Breast epithelium (tissue), 4 donors: ENCODE results near the gene DYNC1LI2. TPM values are rescaled to one million over a fixed set of nuclear protein-coding genes. Genes with fewer than 3 reads are reported as not detected.
A peak's percentile ranks its signal among the peaks of the same experiment; 100 is the strongest.

Experiments used
- DNase-seq, 2 donors: peaks; one replicate each; pipeline ENCODE4 v3.0.0-alpha.2; 2019; ENCODE audit warnings: low spot score in 2 of 2
- H3K27ac ChIP-seq, 2 donors: fragments of 200-600 bp; sonication (generic) in 1 of 2; one replicate each; pipeline ENCODE4 v1.5.1; 2016 to 2019; ENCODE audit warnings: mild to moderate bottlenecking in 1 of 2
- H3K27me3 ChIP-seq, 2 donors: fragments of 200-600 bp; sonication (generic) in 1 of 2; one replicate each; pipeline versions ENCODE4 v1.5.1 to v1.6.0; 2017 to 2019; ENCODE audit warnings: control low read depth in 1 of 2, mild to moderate bottlenecking in 1 of 2
- H3K36me3 ChIP-seq: fragments of 200-600 bp; one replicate; pipeline ENCODE4 v1.5.1; 2019
- H3K4me1 ChIP-seq, 2 donors: fragments of 200-600 bp; sonication (generic); one replicate each; pipeline ENCODE4 v1.5.1; 2016 to 2019; ENCODE audit warnings: control low read depth in 1 of 2
- H3K4me3 ChIP-seq, 3 donors: fragments of 200-600 bp; sonication (generic); 1 replicate in 2 of 3; 2 replicates in 1 of 3; pipeline ENCODE4 v1.5.1; 2016 to 2019; ENCODE audit warnings: mild to moderate bottlenecking in 3 of 3, moderate library complexity in 2 of 3
- H3K9me3 ChIP-seq, 2 donors: fragments of 200-600 bp; sonication (generic) in 1 of 2; one replicate each; pipeline ENCODE4 v1.5.1; 2016 to 2019; ENCODE audit warnings: control low read depth in 1 of 2
- CTCF ChIP-seq, 3 donors: fragments of 450-650 bp; IDR thresholded peaks; one replicate each; pipeline ENCODE4 v1.5.1; 2016 to 2017; ENCODE audit warnings: antibody characterized with exemption in 3 of 3, mild to moderate bottlenecking in 3 of 3, moderate library complexity in 3 of 3
- POLR2A ChIP-seq: fragments of 450-650 bp; IDR thresholded peaks from one replicate; pipeline ENCODE4 v1.6.1; 2016; ENCODE audit warnings: antibody characterized with exemption, mild to moderate bottlenecking, moderate library complexity
- POLR2AphosphoS5 ChIP-seq, 3 donors: sonication (generic); formaldehyde crosslinking; IDR thresholded peaks; one replicate each; pipeline ENCODE4 v1.6.1; 2017; ENCODE audit warnings: antibody characterized with exemption in 3 of 3
- intact Hi-C: fragments of 100-400 bp; cut with DNase I; formaldehyde crosslinking; loops from one replicate; pipeline ENCODE4 v1.15.1; 2023; ENCODE audit warnings: low total_unique reads
- total RNA-seq, 3 donors: library from RNA; depleted of rRNA; stranded (reverse); fragments of >200 nt; gene quantifications; one replicate each; pipeline ENCODE4 v1.1.0, GENCODE V29; 2016

The DYNC1LI2 gene
- total RNA-seq, 3 donors from 2014 or later, result 153 to 172 (median 156) TPM

- no peaks in the 10 kb centered on the region for H3K4me1 ChIP-seq
- intact Hi-C loops, result no loop called here
- H3K36me3 ChIP-seq, result no peaks in the 10 kb centered on the region
- H3K4me3 ChIP-seq, result no peak overlapping the region
- no peak for DNase-seq
- TF ChIP-seq CTCF (IDR thresholded peaks at IDR 0.05), result no peak
- TF ChIP-seq POLR2A, result no peak
- no peak for TF ChIP-seq POLR2AphosphoS5 (IDR thresholded peaks at IDR 0.05)
- no peak overlapping the region for H3K27ac ChIP-seq
- no peaks in the 10 kb centered on the region for H3K9me3 ChIP-seq
- H3K27me3 ChIP-seq, result no peaks in the 10 kb centered on the region
Observed at GRCh38 chr16:66701026-66701425, 50.4 kb downstream of the DYNC1LI2 start.

DNA sequence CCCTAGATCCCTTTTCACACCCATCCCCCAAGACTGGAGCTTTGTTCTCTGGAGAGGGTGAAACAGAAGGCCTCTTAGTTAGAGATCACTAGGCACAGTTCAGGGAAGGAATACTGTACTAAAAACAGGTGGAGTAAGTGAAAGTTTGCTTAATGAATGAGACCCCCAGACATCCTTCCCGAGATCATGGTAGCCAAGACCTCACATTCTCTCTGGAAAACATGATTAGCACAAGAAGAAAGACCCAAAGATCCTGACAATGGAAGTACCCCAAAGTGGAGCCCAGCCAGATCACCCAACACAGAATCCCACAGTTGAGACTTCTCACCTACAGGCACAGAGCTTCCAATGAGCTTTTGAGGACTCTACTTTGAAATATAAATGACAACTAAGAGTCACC is 51.5 kb downstream of the DYNC1LI2 start:
- DNase-seq, result no peak
- H3K27me3 ChIP-seq, result no peaks in the 10 kb centered on the region
- H3K36me3 ChIP-seq, result no peaks in the 10 kb centered on the region
- no peak overlapping the region for H3K27ac ChIP-seq
- H3K4me1 ChIP-seq, result peaks cover 0 to 6% of the 10 kb centered on the region in 2 donors
- no peak overlapping the region for H3K4me3 ChIP-seq
- H3K9me3 ChIP-seq, result no peaks in the 10 kb centered on the region
- intact Hi-C loops, result no loop called here
- no peak for TF ChIP-seq CTCF (IDR thresholded peaks at IDR 0.05)
- TF ChIP-seq POLR2AphosphoS5 (IDR thresholded peaks at IDR 0.05), result no peak

DNA sequence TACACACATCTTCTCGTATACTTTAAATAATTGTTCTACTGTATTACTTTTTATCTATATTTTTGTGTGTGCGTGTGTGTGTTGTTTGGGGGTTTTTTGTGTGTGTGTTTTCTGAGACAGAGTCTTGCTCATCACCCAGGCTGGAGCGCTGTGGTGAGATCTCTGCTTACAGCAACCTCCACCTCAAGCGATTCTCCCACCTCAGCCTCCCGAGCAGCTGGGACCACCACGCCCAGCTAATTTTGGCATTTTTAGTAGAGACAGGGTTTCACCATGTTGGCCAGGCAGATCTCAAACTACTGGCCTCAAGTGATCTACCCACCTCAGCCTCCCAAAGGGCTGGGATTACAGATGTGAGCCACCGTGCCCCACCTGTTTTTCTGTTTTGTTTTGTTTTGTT is 53.4 kb downstream of the DYNC1LI2 start:
- intact Hi-C loops, result no loop called here
- no peak overlapping the region for H3K27ac ChIP-seq
- no peaks in the 10 kb centered on the region for H3K9me3 ChIP-seq
- DNase-seq, result no peak
- peaks cover 0 to 9% of the 10 kb centered on the region in 2 donors for H3K4me1 ChIP-seq
- H3K4me3 ChIP-seq, result no peak overlapping the region
- no peaks in the 10 kb centered on the region for H3K27me3 ChIP-seq
- TF ChIP-seq POLR2AphosphoS5 (IDR thresholded peaks at IDR 0.05) (no peak), POLR2A (no peak), CTCF (IDR thresholded peaks at IDR 0.05) (no peak)
- H3K36me3 ChIP-seq, result no peaks in the 10 kb centered on the region

DNA sequence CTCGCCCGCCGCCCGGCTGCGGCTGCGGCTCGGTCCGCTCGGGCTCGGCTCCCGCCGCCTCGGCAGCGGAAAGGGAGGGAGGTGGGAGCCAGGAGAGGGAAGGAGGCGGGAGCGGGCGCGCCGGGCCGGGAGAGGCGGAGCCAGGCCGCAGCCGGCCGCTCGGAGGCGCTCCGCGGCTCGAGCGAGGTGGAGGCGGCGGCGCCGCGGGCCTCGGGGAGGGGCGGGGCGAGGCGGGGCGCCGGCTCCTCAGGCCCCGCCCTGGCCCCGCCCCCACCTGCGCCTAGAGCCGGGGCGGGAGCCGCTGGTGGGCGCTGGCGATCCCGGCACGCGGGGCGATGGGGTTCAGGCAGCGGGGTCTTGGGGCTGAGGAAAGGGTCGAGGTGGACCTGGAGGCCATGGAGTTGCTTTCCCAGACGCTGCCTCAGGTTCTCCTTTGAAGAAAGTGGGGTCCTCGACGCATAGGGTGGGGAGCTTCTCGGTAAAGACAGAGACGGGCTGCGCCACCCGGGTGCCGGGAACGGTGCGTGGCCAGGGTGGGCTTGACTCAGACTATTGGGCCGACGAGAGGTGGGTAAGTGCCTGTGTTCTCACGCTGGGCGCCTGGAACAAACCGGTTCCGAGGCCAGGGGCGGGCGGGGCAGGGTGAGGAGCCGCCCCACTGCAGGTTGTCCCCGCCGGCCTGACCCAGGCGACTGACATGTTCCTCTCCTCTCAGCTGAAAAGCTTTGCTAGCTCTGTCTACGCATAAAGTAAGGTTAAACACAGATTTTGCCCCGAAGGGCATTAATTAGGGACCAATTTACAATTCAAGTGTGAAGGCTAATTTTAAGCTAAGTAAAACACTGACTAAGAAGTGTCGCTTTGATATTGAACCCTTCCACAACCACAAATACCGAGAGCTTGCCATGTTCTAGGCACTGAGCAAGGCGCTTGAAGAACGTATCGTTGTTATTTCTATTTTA is 54.5 kb downstream of the DYNC1LI2 start, which contains the start of gene CMTM4:
CMTM4 (minus strand) TSS at position 75 of the 962 bp plus-strand sequence. CDS start 218 bp downstream, outside the sequence.
- Histone ChIP-seq H3K4me1 (peaks cover 0 to 9% of the 10 kb centered on the region in 2 donors), H3K9me3 (no peaks in the 10 kb centered on the region), H3K27me3 (no peaks in the 10 kb centered on the region), H3K36me3 (no peaks in the 10 kb centered on the region), H3K4me3 (peak within 1 kb of the TSS; percentile 54 to 89 (median 82)), H3K27ac (peak within 1 kb of the TSS; percentile 94 to 97)
- no peak for TF ChIP-seq POLR2A
- peak in 1 of 3 donors; percentile 80 for TF ChIP-seq POLR2AphosphoS5 (IDR thresholded peaks at IDR 0.05)
- no peak for TF ChIP-seq CTCF (IDR thresholded peaks at IDR 0.05)
- peak; percentile 84 to 87 for DNase-seq
- intact Hi-C loops, result no loop called here
